Testis (tissue), 2 donors: ENCODE measurements around the gene EDA.

Source experiments
- POLR2A ChIP-seq: fragments of 450-650 bp; IDR thresholded peaks from one replicate; pipeline ENCODE4 v1.6.1; 2017; ENCODE audit warnings: antibody characterized with exemption, mild to moderate bottlenecking, moderate library complexity
- TF ChIP-seq, protein P1 (sequence below), 3 experiments: fragments of 450-650 bp in 2 of 3; fragments of 200-600 bp in 1 of 3; sonication (generic) in 1 of 3; IDR thresholded peaks; one replicate each; pipeline ENCODE4 v1.5.1; 2016 to 2019; ENCODE audit warnings: antibody characterized with exemption in 3 of 3, mild to moderate bottlenecking in 2 of 3, moderate library complexity in 1 of 3

DNA sequence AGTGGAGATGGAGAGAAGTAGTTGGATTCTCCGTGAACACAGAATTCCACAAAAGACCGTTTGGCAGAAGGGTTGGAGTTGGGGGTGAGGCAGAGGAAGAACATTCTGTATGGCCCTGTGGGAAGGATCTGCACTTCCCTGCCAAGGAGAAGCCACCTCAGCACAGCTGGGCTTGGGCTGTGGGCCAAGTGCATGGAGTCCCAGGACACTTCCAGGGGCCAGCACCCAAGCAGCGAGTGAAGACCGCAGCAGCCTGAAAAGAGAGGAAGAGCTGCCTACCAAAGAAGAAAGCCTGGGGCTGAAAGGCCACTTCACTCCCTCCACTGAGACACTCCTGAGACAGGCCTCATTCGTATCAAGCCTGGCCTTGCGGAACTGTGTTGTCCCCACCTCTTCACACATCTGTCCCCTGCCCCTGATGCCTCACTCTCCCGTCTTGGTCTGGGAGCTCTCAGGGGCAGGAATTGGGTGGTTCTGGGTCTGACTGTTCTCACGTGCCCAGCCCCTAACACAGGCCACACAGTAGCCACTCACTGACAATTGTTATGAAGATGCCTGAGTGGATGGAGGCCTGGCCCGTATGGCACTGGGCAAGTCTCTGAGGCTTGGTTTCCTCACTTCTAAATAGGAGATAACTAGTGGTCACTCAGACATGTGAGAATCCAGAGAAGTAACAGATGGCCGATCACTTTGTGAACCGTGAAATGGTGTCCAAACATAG is 437.1 kb downstream of the EDA start:
- TF ChIP-seq, protein P1, sequence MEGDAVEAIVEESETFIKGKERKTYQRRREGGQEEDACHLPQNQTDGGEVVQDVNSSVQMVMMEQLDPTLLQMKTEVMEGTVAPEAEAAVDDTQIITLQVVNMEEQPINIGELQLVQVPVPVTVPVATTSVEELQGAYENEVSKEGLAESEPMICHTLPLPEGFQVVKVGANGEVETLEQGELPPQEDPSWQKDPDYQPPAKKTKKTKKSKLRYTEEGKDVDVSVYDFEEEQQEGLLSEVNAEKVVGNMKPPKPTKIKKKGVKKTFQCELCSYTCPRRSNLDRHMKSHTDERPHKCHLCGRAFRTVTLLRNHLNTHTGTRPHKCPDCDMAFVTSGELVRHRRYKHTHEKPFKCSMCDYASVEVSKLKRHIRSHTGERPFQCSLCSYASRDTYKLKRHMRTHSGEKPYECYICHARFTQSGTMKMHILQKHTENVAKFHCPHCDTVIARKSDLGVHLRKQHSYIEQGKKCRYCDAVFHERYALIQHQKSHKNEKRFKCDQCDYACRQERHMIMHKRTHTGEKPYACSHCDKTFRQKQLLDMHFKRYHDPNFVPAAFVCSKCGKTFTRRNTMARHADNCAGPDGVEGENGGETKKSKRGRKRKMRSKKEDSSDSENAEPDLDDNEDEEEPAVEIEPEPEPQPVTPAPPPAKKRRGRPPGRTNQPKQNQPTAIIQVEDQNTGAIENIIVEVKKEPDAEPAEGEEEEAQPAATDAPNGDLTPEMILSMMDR (IDR thresholded peaks at IDR 0.05), result no peak
- TF ChIP-seq POLR2A, result no peak
